Neural progenitor cell (in vitro differentiated cells): Measurements from ENCODE around the gene AHRR. TPM values are rescaled to one million over a fixed set of nuclear protein-coding genes. Genes with fewer than 3 reads are reported as not detected.

Experiments
- DNase-seq: peaks from one replicate; pipeline ENCODE4 v3.0.0-alpha.2; 2016; ENCODE audit warnings: low spot score
- H2AFZ ChIP-seq: fragments of 200-600 bp; sonication (generic); replicated peaks from 2 replicates; pipeline ENCODE4 v1.6.1; 2016; ENCODE audit warnings: antibody characterized with exemption
- H3F3A ChIP-seq: fragments of 200-600 bp; sonication (generic); 2 replicates; pipeline ENCODE4 v1.6.1; 2016; ENCODE audit warnings: antibody characterized with exemption, low read depth
- H3K27ac ChIP-seq: fragments of 200-600 bp; sonication (generic); 2 replicates; pipeline ENCODE4 v1.5.1; 2016; ENCODE audit warnings: mild to moderate bottlenecking
- H3K27me3 ChIP-seq: fragments of 200-600 bp; sonication (generic); 2 replicates; pipeline ENCODE4 v1.6.1; 2016; ENCODE audit warnings: mild to moderate bottlenecking, moderate library complexity
- H3K36me3 ChIP-seq: fragments of 200-600 bp; sonication (generic); 2 replicates; pipeline ENCODE4 v1.5.1; 2016
- H3K4me1 ChIP-seq: fragments of 200-600 bp; sonication (generic); 2 replicates; pipeline ENCODE4 v1.6.1; 2016; ENCODE audit warnings: mixed run types
- H3K4me2 ChIP-seq: fragments of 200-600 bp; sonication (generic); 2 replicates; pipeline ENCODE4 v1.6.1; 2016
- H3K4me3 ChIP-seq: fragments of 200-600 bp; sonication (generic); 2 replicates; pipeline ENCODE4 v1.5.1; 2016
- H3K79me2 ChIP-seq: fragments of 200-600 bp; sonication (generic); 2 replicates; pipeline ENCODE4 v1.6.1; 2016; ENCODE audit warnings: low read depth
- H3K9ac ChIP-seq: fragments of 200-600 bp; sonication (generic); 2 replicates; pipeline ENCODE4 v1.6.1; 2016
- H3K9me3 ChIP-seq: fragments of 200-600 bp; sonication (generic); 2 replicates; pipeline ENCODE4 v1.5.1; 2016; ENCODE audit warnings: low read depth
- H4K20me1 ChIP-seq: fragments of 200-600 bp; sonication (generic); 2 replicates; pipeline ENCODE4 v1.6.1; 2016; ENCODE audit warnings: low read depth
- H3K27ac Mint-ChIP-seq: 3 replicates; pipeline ENCODE4 v1.8.0; 2021; ENCODE audit warnings: mixed read lengths
- H3K27me3 Mint-ChIP-seq: 2 replicates; pipeline ENCODE4 v1.8.0; 2022; ENCODE audit warnings: low read depth, mild to moderate bottlenecking, inconsistent platforms, moderate library complexity, mixed read lengths; ENCODE audit not compliant: insufficient read depth
- H3K36me3 Mint-ChIP-seq: 3 replicates; pipeline ENCODE4 v1.8.0; 2021; ENCODE audit warnings: mixed read lengths
- H3K4me1 Mint-ChIP-seq: 3 replicates; pipeline ENCODE4 v1.8.0; 2021; ENCODE audit warnings: mixed read lengths
- H3K4me3 Mint-ChIP-seq: 3 replicates; pipeline ENCODE4 v1.8.0; 2021; ENCODE audit warnings: mild to moderate bottlenecking, moderate library complexity, mixed read lengths
- H3K9me3 Mint-ChIP-seq: 3 replicates; pipeline ENCODE4 v1.8.0; 2020; ENCODE audit warnings: mixed read lengths
- EZH2 ChIP-seq: fragments of 200-600 bp; sonication (generic); IDR thresholded peaks from 2 replicates; pipeline ENCODE4 v1.6.1; 2017; ENCODE audit warnings: antibody characterized with exemption, mild to moderate bottlenecking, moderate library complexity
- EZH2phosphoT487 ChIP-seq: fragments of 200-600 bp; sonication (generic); IDR thresholded peaks from 2 replicates; pipeline ENCODE4 v1.6.1; 2017; ENCODE audit warnings: antibody characterized with exemption
- total RNA-seq: library from RNA; depleted of rRNA; stranded (reverse); fragments of >200 nt; gene quantifications from 2 replicates; pipeline ENCODE4 v1.2.3, GENCODE V29; 2015; ENCODE audit warnings: low replicate concordance
- TF ChIP-seq, protein P1 (sequence below): fragments of 200-600 bp; sonication (generic); IDR thresholded peaks from 2 replicates; pipeline ENCODE4 v1.5.1; 2017; ENCODE audit warnings: antibody characterized with exemption, mild to moderate bottlenecking

The AHRR gene
- total RNA-seq, 1 donor from 2014 or later = 0.34 TPM

DNA sequence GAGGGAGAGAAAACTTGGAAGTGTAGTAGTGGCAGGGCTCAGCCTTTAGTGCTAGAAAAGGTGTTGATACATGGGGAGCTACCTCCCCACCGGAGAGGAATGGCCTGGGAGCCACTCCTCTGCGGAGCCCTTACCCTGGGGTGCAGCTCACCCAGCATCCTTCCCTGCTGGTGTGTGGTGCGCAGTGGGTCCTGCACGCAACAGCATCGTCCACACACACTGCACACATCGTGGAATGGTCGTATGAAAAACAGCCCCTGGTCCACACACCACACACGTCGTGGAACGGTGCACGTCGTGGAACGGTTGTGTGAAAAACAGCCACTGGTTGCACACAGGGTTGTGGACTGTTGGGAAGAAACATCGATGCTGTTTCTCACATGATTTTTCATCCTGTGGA is 16.1 kb upstream of the AHRR start:
- H3K9ac ChIP-seq = no peak overlapping the region
- no peaks in the 10 kb centered on the region for H3K79me2 ChIP-seq
- H3F3A ChIP-seq = no peaks in the 10 kb centered on the region
- no peak overlapping the region for H3K4me3 ChIP-seq
- H3K27ac ChIP-seq = no peak overlapping the region
- H3K4me2 ChIP-seq = no peak overlapping the region
- H3K27ac Mint-ChIP-seq = no peak overlapping the region
- peaks cover 13% of the 10 kb centered on the region for H3K4me1 ChIP-seq
- DNase-seq = no peak
- H3K27me3 ChIP-seq = no peaks in the 10 kb centered on the region
- H3K4me3 Mint-ChIP-seq = no peak overlapping the region
- H3K27me3 Mint-ChIP-seq = no peaks in the 10 kb centered on the region
- no peaks in the 10 kb centered on the region for H3K9me3 ChIP-seq
- TF ChIP-seq EZH2phosphoT487 (no peak), EZH2 (no peak)
- TF ChIP-seq, protein P1, sequence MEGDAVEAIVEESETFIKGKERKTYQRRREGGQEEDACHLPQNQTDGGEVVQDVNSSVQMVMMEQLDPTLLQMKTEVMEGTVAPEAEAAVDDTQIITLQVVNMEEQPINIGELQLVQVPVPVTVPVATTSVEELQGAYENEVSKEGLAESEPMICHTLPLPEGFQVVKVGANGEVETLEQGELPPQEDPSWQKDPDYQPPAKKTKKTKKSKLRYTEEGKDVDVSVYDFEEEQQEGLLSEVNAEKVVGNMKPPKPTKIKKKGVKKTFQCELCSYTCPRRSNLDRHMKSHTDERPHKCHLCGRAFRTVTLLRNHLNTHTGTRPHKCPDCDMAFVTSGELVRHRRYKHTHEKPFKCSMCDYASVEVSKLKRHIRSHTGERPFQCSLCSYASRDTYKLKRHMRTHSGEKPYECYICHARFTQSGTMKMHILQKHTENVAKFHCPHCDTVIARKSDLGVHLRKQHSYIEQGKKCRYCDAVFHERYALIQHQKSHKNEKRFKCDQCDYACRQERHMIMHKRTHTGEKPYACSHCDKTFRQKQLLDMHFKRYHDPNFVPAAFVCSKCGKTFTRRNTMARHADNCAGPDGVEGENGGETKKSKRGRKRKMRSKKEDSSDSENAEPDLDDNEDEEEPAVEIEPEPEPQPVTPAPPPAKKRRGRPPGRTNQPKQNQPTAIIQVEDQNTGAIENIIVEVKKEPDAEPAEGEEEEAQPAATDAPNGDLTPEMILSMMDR = no peak
- H3K4me1 Mint-ChIP-seq = peaks cover 6% of the 10 kb centered on the region
- peaks cover 8% of the 10 kb centered on the region for H3K36me3 Mint-ChIP-seq
- no peaks in the 10 kb centered on the region for H3K36me3 ChIP-seq
- H4K20me1 ChIP-seq = peaks cover 11% of the 10 kb centered on the region
- no peak overlapping the region for H2AFZ ChIP-seq
- no peaks in the 10 kb centered on the region for H3K9me3 Mint-ChIP-seq

DNA sequence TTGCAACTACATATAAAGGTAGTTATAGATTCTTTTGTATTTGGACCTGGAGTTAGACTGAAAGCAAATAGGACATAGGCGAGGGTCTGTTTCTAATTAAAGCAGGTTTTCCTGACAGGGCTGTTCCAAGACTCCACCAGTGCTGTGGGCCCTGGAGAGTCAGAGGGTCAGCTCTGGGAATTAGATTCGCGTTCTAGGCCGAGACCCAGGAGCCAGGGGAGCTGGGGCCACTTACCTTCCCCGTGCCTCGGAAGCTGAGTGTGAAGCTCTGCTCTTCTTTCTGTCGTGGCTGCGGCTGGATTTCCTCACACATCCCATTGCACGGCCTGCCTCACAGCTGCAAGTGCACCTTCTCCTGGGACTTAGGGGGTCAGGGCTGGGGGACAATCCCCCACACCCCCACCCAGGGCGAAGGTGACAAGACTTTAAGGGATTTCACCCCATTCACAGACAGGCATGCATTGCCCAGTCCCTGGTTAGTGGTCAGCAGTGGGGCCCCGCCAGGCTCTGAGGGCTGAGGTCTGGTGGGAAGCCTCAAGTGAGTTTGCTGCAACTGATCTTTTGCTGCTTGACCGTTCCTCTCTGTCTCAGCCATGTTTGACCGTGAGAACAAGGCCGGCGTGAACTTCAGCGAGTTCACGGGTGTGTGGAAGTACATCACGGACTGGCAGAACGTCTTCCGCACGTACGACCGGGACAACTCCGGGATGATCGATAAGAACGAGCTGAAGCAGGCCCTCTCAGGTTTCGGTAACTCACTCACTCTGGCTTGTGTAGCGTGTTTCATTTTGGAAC is 15.3 kb upstream of the AHRR start:
- Histone ChIP-seq H2AFZ (no peak overlapping the region), H3K4me1 (peaks cover 13% of the 10 kb centered on the region), H3F3A (no peaks in the 10 kb centered on the region), H3K27ac (no peak overlapping the region), H4K20me1 (peaks cover 13% of the 10 kb centered on the region), H3K9ac (no peak overlapping the region), H3K9me3 (no peaks in the 10 kb centered on the region), H3K4me3 (no peak overlapping the region), H3K27me3 (no peaks in the 10 kb centered on the region), H3K79me2 (no peaks in the 10 kb centered on the region), H3K4me2 (no peak overlapping the region), H3K36me3 (no peaks in the 10 kb centered on the region)
- H3K36me3 Mint-ChIP-seq = peaks cover 8% of the 10 kb centered on the region
- no peak for DNase-seq
- no peak overlapping the region for H3K4me3 Mint-ChIP-seq
- H3K27me3 Mint-ChIP-seq = no peaks in the 10 kb centered on the region
- TF ChIP-seq EZH2phosphoT487 (no peak), EZH2 (no peak)
- TF ChIP-seq, protein P1 = no peak
- H3K9me3 Mint-ChIP-seq = no peaks in the 10 kb centered on the region
- peaks cover 9% of the 10 kb centered on the region for H3K4me1 Mint-ChIP-seq
- no peak overlapping the region for H3K27ac Mint-ChIP-seq

DNA sequence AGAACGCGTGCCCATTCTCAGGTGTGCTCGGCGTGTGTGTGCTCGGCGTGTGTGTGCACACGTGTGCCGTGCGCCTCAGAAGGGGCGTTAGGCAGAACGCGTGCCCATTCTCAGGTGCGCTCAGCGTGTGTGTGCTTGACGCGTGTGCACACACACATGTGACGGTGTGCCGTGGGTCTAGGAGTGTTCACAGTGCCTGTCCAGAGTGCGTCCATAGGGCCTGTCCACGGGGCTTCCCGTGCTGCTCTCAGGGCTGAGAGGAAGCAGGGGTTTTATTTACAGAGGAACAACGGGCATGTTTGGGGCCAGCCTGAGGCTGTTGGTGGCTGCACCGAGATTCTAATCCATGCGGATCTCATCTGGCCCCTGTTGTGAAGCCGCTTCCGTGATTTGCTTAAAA is 14.2 kb upstream of the AHRR start:
- Histone ChIP-seq H3K79me2 (no peaks in the 10 kb centered on the region), H2AFZ (no peak overlapping the region), H3K4me1 (peaks cover 13% of the 10 kb centered on the region), H3K9ac (no peak overlapping the region), H3K27ac (peak overlapping the region; percentile 81), H3K4me2 (no peak overlapping the region), H3K4me3 (no peak overlapping the region), H3F3A (no peaks in the 10 kb centered on the region), H3K27me3 (no peaks in the 10 kb centered on the region), H4K20me1 (peaks cover 14% of the 10 kb centered on the region), H3K36me3 (no peaks in the 10 kb centered on the region), H3K9me3 (no peaks in the 10 kb centered on the region)
- Mint-ChIP-seq H3K27ac (no peak overlapping the region), H3K27me3 (no peaks in the 10 kb centered on the region), H3K36me3 (peaks cover 8% of the 10 kb centered on the region), H3K9me3 (no peaks in the 10 kb centered on the region), H3K4me1 (peaks cover 4% of the 10 kb centered on the region), H3K4me3 (no peak overlapping the region)
- TF ChIP-seq EZH2 (no peak), EZH2phosphoT487 (no peak)
- TF ChIP-seq, protein P1 = no peak
- DNase-seq = peak; percentile 33
